Loucy (cell line): ENCODE data around the gene ATP8B3.

Source experiments
- H2AFZ ChIP-seq: fragments of 200-600 bp; sonication (generic); 2 replicates; pipeline ENCODE4 v1.6.0; 2016; ENCODE audit warnings: antibody characterized with exemption, mild to moderate bottlenecking, low read length, moderate library complexity
- H3F3A ChIP-seq: fragments of 200-600 bp; 2 replicates; pipeline ENCODE4 v1.6.0; 2016; ENCODE audit warnings: antibody characterized with exemption, low read depth, mild to moderate bottlenecking
- H3K27me3 ChIP-seq: fragments of 200-600 bp; sonication (generic); 2 replicates; pipeline ENCODE4 v1.6.1; 2014; ENCODE audit warnings: low read length, mild to moderate bottlenecking; ENCODE audit not compliant: insufficient read depth, poor library complexity, severe bottlenecking
- H3K36me3 ChIP-seq: fragments of 200-600 bp; sonication (generic); 2 replicates; pipeline ENCODE4 v1.6.1; 2016; ENCODE audit warnings: low read length; ENCODE audit not compliant: insufficient read depth
- H3K4me1 ChIP-seq: fragments of 200-600 bp; sonication (generic); 2 replicates; pipeline ENCODE4 v1.5.1; 2014; ENCODE audit warnings: low read length, mild to moderate bottlenecking; ENCODE audit not compliant: insufficient read depth, poor library complexity, severe bottlenecking
- H3K4me2 ChIP-seq: fragments of 200-600 bp; sonication (generic); 2 replicates; pipeline ENCODE4 v1.6.0; 2014; ENCODE audit warnings: antibody characterized with exemption, low read length, low read depth, mild to moderate bottlenecking; ENCODE audit not compliant: poor library complexity, severe bottlenecking
- H3K4me3 ChIP-seq: fragments of 200-600 bp; sonication (generic); 2 replicates; pipeline ENCODE4 v1.5.1; 2014; ENCODE audit warnings: low read length, mild to moderate bottlenecking, mixed read lengths; ENCODE audit not compliant: poor library complexity, severe bottlenecking
- H3K79me2 ChIP-seq: fragments of 200-600 bp; sonication (generic); 2 replicates; pipeline ENCODE4 v1.6.1; 2014; ENCODE audit warnings: low read length; ENCODE audit not compliant: insufficient read depth
- H3K9ac ChIP-seq: fragments of 200-600 bp; sonication (generic); 2 replicates; pipeline ENCODE4 v1.6.0; 2014; ENCODE audit warnings: mild to moderate bottlenecking, low read depth, low read length, moderate library complexity; ENCODE audit not compliant: poor library complexity, severe bottlenecking
- H3K9me2 ChIP-seq: fragments of 200-600 bp; sonication (generic); replicated peaks from 2 replicates; pipeline ENCODE4 v1.6.1; 2016; ENCODE audit warnings: low read depth, low read length, mixed read lengths
- H3K9me3 ChIP-seq: fragments of 200-600 bp; sonication (generic); 2 replicates; pipeline ENCODE4 v1.6.1; 2014; ENCODE audit warnings: mild to moderate bottlenecking, antibody characterized with exemption, low read length, low read depth; ENCODE audit not compliant: insufficient read depth
- H4K20me1 ChIP-seq: fragments of 200-600 bp; sonication (generic); 2 replicates; pipeline ENCODE4 v1.6.0; 2014; ENCODE audit warnings: antibody characterized with exemption, low read length, mild to moderate bottlenecking; ENCODE audit not compliant: insufficient read depth, poor library complexity, severe bottlenecking
- CTCF ChIP-seq: fragments of 200-600 bp; sonication (generic); conservative IDR thresholded peaks from 2 replicates; pipeline ENCODE4 v1.5.1; 2014; ENCODE audit warnings: mild to moderate bottlenecking, antibody characterized with exemption, low read length
- EZH2phosphoT487 ChIP-seq: fragments of 200-600 bp; IDR thresholded peaks from 2 replicates; pipeline ENCODE4 v1.6.1; 2018; ENCODE audit warnings: antibody characterized with exemption, mild to moderate bottlenecking, moderate library complexity, borderline replicate concordance

The ATP8B3 gene

GRCh38 chr19:1752009-1752756, 59.9 kb downstream of the ATP8B3 start:
- Histone ChIP-seq H3K9ac (no peak overlapping the region), H3K36me3 (no peaks in the 10 kb centered on the region), H3K4me2 (no peak overlapping the region), H3K4me1 (no peaks in the 10 kb centered on the region), H3K9me3 (no peaks in the 10 kb centered on the region), H2AFZ (no peak overlapping the region), H3K27me3 (no peaks in the 10 kb centered on the region), H3K9me2 (no peaks in the 10 kb centered on the region), H3K79me2 (no peaks in the 10 kb centered on the region), H4K20me1 (no peaks in the 10 kb centered on the region), H3F3A (no peaks in the 10 kb centered on the region), H3K4me3 (no peak overlapping the region)
- no peak for TF ChIP-seq EZH2phosphoT487
- no peak for TF ChIP-seq CTCF

GRCh38 chr19:1751367-1752008, 60.6 kb downstream of the ATP8B3 start:
- H3K4me3 ChIP-seq = no peak overlapping the region
- peaks cover 4% of the 10 kb centered on the region for H3K4me1 ChIP-seq
- H3F3A ChIP-seq = no peaks in the 10 kb centered on the region
- no peaks in the 10 kb centered on the region for H3K9me3 ChIP-seq
- H3K9me2 ChIP-seq = no peaks in the 10 kb centered on the region
- no peak overlapping the region for H3K9ac ChIP-seq
- no peak for TF ChIP-seq EZH2phosphoT487
- TF ChIP-seq CTCF = no peak
- no peaks in the 10 kb centered on the region for H4K20me1 ChIP-seq
- H3K79me2 ChIP-seq = no peaks in the 10 kb centered on the region
- no peak overlapping the region for H2AFZ ChIP-seq
- H3K4me2 ChIP-seq = no peak overlapping the region
- H3K36me3 ChIP-seq = no peaks in the 10 kb centered on the region
- H3K27me3 ChIP-seq = no peaks in the 10 kb centered on the region

GRCh38 chr19:1750343-1751021, 61.6 kb downstream of the ATP8B3 start:
- no peaks in the 10 kb centered on the region for H3K9me3 ChIP-seq
- H3K36me3 ChIP-seq = no peaks in the 10 kb centered on the region
- no peak overlapping the region for H3K4me3 ChIP-seq
- H3K27me3 ChIP-seq = no peaks in the 10 kb centered on the region
- H4K20me1 ChIP-seq = no peaks in the 10 kb centered on the region
- no peaks in the 10 kb centered on the region for H3K9me2 ChIP-seq
- peaks cover 9% of the 10 kb centered on the region for H3K4me1 ChIP-seq
- H2AFZ ChIP-seq = no peak overlapping the region; the same call in 1 of the 2 replicates
- no peak overlapping the region for H3K9ac ChIP-seq
- H3K79me2 ChIP-seq = no peaks in the 10 kb centered on the region
- TF ChIP-seq EZH2phosphoT487 (no peak), CTCF (no peak)
- no peak overlapping the region for H3K4me2 ChIP-seq
- no peaks in the 10 kb centered on the region for H3F3A ChIP-seq
